Measurements from ENCODE around the gene HNRNPCL1. TPM values are rescaled to one million over a fixed set of nuclear protein-coding genes. Genes with fewer than 3 reads are reported as not detected.

HNRNPCL1 gene
- total RNA-seq, 1 donor from 2014 or later = not detected

DNA sequence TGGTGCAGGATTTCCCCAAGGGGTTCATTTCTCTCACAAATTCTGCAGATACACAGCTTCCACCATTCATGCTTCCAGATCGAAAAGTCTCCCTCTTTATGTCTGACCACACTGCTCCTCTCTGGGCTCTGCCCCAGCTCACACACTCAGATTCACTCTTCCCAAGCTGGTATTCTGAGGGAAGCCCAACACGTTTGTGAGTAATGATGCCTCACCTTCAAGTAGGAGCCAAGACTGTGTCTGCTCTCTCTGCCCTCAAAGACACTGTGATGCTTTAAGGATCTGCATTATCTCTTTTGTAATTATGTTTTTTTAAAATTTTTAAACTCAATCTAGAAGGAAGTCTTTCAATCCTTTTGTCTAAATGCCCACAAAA lies 37.1 kb downstream of the HNRNPCL1 start:
- no peak overlapping the region for H3K4me3 ChIP-seq
- H3K27me3 ChIP-seq = no peaks in the 10 kb centered on the region
- TF ChIP-seq, protein P1, sequence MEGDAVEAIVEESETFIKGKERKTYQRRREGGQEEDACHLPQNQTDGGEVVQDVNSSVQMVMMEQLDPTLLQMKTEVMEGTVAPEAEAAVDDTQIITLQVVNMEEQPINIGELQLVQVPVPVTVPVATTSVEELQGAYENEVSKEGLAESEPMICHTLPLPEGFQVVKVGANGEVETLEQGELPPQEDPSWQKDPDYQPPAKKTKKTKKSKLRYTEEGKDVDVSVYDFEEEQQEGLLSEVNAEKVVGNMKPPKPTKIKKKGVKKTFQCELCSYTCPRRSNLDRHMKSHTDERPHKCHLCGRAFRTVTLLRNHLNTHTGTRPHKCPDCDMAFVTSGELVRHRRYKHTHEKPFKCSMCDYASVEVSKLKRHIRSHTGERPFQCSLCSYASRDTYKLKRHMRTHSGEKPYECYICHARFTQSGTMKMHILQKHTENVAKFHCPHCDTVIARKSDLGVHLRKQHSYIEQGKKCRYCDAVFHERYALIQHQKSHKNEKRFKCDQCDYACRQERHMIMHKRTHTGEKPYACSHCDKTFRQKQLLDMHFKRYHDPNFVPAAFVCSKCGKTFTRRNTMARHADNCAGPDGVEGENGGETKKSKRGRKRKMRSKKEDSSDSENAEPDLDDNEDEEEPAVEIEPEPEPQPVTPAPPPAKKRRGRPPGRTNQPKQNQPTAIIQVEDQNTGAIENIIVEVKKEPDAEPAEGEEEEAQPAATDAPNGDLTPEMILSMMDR (IDR thresholded peaks at IDR 0.05) = no peak
- no peaks in the 10 kb centered on the region for H3K36me3 ChIP-seq
- intact Hi-C loops (cut with DNase I) = no loop called here
- DNase-seq (ENCODE audit: low spot score in 2 of 2) = no peak
- H3K27ac ChIP-seq = no peak overlapping the region
- H3K4me1 ChIP-seq = no peaks in the 10 kb centered on the region
- H3K9me3 ChIP-seq = no peaks in the 10 kb centered on the region

DNA sequence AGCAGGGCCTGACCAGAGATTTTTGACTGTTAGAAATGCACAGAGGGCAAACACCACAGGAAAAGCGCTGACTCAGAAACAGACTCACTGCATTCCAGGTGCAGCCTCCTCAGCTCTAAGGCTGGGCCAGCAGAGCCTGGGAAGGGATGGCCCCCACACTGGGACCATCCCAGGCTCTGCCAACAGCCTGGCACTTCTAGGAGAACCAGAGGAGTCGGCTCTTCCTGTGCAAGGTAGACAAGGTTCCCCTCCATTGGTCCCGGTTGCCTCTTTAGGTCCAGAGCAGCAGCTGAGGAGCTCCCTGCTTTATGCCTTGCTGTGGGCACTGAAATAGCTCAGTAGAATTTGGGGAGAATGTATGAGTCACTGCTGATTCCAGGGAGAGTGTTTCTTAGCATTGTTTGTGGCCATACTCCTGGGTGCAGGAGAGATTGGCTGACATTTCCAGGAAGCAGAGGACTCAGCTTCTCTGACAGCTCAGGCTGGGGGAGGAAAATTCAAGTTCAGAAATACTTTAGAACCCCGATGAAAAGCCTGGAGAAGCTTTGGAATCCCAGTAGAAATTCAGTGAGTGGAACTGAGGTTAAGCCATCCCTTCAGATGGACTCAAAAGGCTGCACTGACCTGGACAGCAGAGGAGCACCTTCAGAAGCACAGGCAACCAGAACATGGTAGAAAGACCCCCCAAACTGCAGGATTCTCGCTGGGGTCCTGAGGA lies 37.7 kb downstream of the HNRNPCL1 start:
- Histone ChIP-seq H3K27ac (no peak overlapping the region), H3K9me3 (no peaks in the 10 kb centered on the region), H3K4me1 (no peaks in the 10 kb centered on the region), H3K27me3 (no peaks in the 10 kb centered on the region), H3K36me3 (no peaks in the 10 kb centered on the region), H3K4me3 (no peak overlapping the region)
- intact Hi-C loops (cut with DNase I) = no loop called here
- TF ChIP-seq, protein P1 (IDR thresholded peaks at IDR 0.05) = no peak
- no peak for DNase-seq (ENCODE audit: low spot score in 2 of 2)

- no peaks in the 10 kb centered on the region for H3K4me1 ChIP-seq
- H3K27ac ChIP-seq = no peak overlapping the region
- no peaks in the 10 kb centered on the region for H3K9me3 ChIP-seq
- no peaks in the 10 kb centered on the region for H3K27me3 ChIP-seq
- no peak overlapping the region for H3K4me3 ChIP-seq
- no peak for DNase-seq (ENCODE audit: low spot score in 2 of 2)
- intact Hi-C loops (cut with DNase I) = no loop called here
- H3K36me3 ChIP-seq = no peaks in the 10 kb centered on the region
- TF ChIP-seq, protein P1 (IDR thresholded peaks at IDR 0.05) = no peak
These were observed 38.6 kb downstream of the HNRNPCL1 start for GRCh38 chr1:12809933-12810332.

DNA sequence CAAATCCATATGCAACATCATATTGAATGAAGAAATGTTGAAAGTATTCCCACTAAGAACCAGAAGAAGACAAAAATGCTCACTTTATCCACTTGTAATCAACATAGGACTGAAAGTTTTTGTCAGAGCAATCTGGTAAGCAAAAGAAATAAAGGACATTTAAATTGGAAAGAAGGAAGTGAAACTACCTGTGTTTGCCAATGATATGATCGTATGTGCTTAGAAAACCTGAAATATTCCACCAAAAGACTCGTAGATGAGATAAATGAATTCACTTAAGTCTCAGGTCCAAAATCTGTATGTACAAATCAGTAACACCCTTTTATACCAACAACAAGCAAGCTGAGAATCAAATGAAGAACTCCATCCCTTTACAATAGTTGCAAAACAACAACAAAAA lies 48.8 kb downstream of the HNRNPCL1 start:
- H3K4me3 ChIP-seq = no peak overlapping the region
- no peaks in the 10 kb centered on the region for H3K4me1 ChIP-seq
- H3K27ac ChIP-seq = no peak overlapping the region
- TF ChIP-seq, protein P1 (IDR thresholded peaks at IDR 0.05) = no peak
- H3K36me3 ChIP-seq = no peaks in the 10 kb centered on the region
- H3K9me3 ChIP-seq = no peaks in the 10 kb centered on the region
- intact Hi-C loops (cut with DNase I) = no loop called here
- DNase-seq (ENCODE audit: low spot score in 2 of 2) = no peak
- no peaks in the 10 kb centered on the region for H3K27me3 ChIP-seq

DNA sequence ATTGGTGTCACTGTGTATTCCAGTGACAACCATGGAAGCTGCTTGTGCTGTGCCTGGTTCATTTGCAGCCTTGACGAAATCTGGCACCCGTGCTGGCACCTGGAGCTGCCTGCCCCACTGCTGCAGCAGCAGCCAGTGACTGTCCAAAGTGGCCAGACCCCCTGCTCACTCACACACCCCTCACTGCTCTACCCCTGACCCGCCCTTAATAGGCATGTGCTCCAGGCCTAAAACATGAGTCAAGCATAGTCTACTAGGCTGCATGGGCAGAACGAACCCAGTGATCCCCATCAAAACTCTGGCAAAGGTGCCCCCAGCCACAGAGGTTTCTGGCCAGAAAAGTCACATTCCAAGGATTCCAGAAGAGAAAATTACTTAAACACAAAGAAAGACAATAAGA lies 49.6 kb downstream of the HNRNPCL1 start:
- TF ChIP-seq, protein P1 (IDR thresholded peaks at IDR 0.05) = no peak
- H3K27ac ChIP-seq = no peak overlapping the region
- H3K27me3 ChIP-seq = no peaks in the 10 kb centered on the region
- H3K4me3 ChIP-seq = no peak overlapping the region
- no peaks in the 10 kb centered on the region for H3K9me3 ChIP-seq
- DNase-seq (ENCODE audit: low spot score in 2 of 2) = no peak
- no peaks in the 10 kb centered on the region for H3K4me1 ChIP-seq
- intact Hi-C loops (cut with DNase I) = no loop called here
- H3K36me3 ChIP-seq = no peaks in the 10 kb centered on the region

Other genes with a start within 250 kb of the HNRNPCL1 start
- 39.4 TPM for gene DHRS3, start 230.5 kb downstream of the HNRNPCL1 start, total RNA-seq
- gene AADACL4, start 204.6 kb downstream of the HNRNPCL1 start, total RNA-seq = not detected
- gene AADACL3, start 132.6 kb downstream of the HNRNPCL1 start, total RNA-seq = not detected
- not detected for gene CFAP107, start 102.5 kb downstream of the HNRNPCL1 start, total RNA-seq
- gene PRAMEF12, start 75.0 kb downstream of the HNRNPCL1 start, total RNA-seq = not detected
- not detected for gene PRAMEF1, start 57.3 kb downstream of the HNRNPCL1 start, total RNA-seq
- gene PRAMEF11, start 17.3 kb downstream of the HNRNPCL1 start, total RNA-seq = not detected
- gene PRAMEF2, start 8.4 kb upstream of the HNRNPCL1 start, total RNA-seq = not detected
- not detected for gene PRAMEF4, start 37.5 kb upstream of the HNRNPCL1 start, total RNA-seq
- gene PRAMEF10, start 49.5 kb upstream of the HNRNPCL1 start, total RNA-seq = not detected
- not detected for gene PRAMEF7, start 67.9 kb upstream of the HNRNPCL1 start, total RNA-seq
- gene PRAMEF6, start 98.9 kb upstream of the HNRNPCL1 start, total RNA-seq = not detected
- gene PRAMEF27, start 207.9 kb upstream of the HNRNPCL1 start, total RNA-seq = not detected
- not detected for gene HNRNPCL3, start 212.0 kb upstream of the HNRNPCL1 start, total RNA-seq
- gene PRAMEF25, start 222.1 kb upstream of the HNRNPCL1 start, total RNA-seq = not detected